ENCODE measurements around the gene GRIN2A. TPM values are rescaled to one million over a fixed set of nuclear protein-coding genes. Genes with fewer than 3 reads are reported as not detected.

Gene GRIN2A
- total and polyA plus RNA-seq, 12 donors: 0.07 to 1.2 (median 0.32) TPM; not detected in 2

- intact Hi-C loops (cut with DNase I): no loop called here
- Histone ChIP-seq H3K36me3 (replicated peaks in 1 of 2) (no peaks in the 10 kb centered on the region), H3K4me3 (no peak overlapping the region), H3K4me1 (replicated peaks in 1 of 2) (no peaks in the 10 kb centered on the region), H3K27me3 (no peaks in the 10 kb centered on the region), H3K27ac (no peak overlapping the region), H3K9me3 (replicated peaks in 1 of 3) (no peaks in the 10 kb centered on the region)
- 74 to 83% (median 77%) methylated on average over 8 of the region's 8 CpGs for WGBS, 4 donors
- no peak for TF ChIP-seq CTCF (IDR thresholded peaks at IDR 0.05)
- no peak for TF ChIP-seq POLR2A (IDR thresholded peaks at IDR 0.05)
- no peak for DNase-seq
Measured at GRCh38 chr16:9859701-9860327, 322.4 kb downstream of the GRIN2A start.

GRCh38 chr16:9854675-9855074, 327.6 kb downstream of the GRIN2A start:
- no peaks in the 10 kb centered on the region for H3K36me3 ChIP-seq (replicated peaks in 1 of 2)
- TF ChIP-seq POLR2A (IDR thresholded peaks at IDR 0.05) (no peak), CTCF (IDR thresholded peaks at IDR 0.05) (no peak)
- no peak overlapping the region for H3K27ac ChIP-seq
- H3K4me1 ChIP-seq (replicated peaks in 1 of 2): no peaks in the 10 kb centered on the region
- 31 to 70% (median 57%) methylated on average over 2 of the region's 2 CpGs for WGBS, 4 donors
- no peak for DNase-seq
- no peak overlapping the region for H3K4me3 ChIP-seq
- H3K27me3 ChIP-seq: no peaks in the 10 kb centered on the region
- no peaks in the 10 kb centered on the region for H3K9me3 ChIP-seq (replicated peaks in 1 of 3)
- intact Hi-C loops (cut with DNase I): no loop called here

- no peaks in the 10 kb centered on the region for H3K36me3 ChIP-seq (replicated peaks in 1 of 2)
- DNase-seq: no peak
- intact Hi-C loops (cut with DNase I): no loop called here
- no peaks in the 10 kb centered on the region for H3K4me1 ChIP-seq (replicated peaks in 1 of 2)
- TF ChIP-seq POLR2A (IDR thresholded peaks at IDR 0.05): no peak
- H3K27me3 ChIP-seq: no peaks in the 10 kb centered on the region
- H3K4me3 ChIP-seq: no peak overlapping the region
- H3K27ac ChIP-seq: no peak overlapping the region
- 72 to 83% (median 77%) methylated on average over 5 of the region's 5 CpGs for WGBS, 4 donors
- no peaks in the 10 kb centered on the region for H3K9me3 ChIP-seq (replicated peaks in 1 of 3)
Measured at GRCh38 chr16:9852003-9852402, 330.2 kb downstream of the GRIN2A start.

GRCh38 chr16:9850817-9851216, 331.4 kb downstream of the GRIN2A start:
- 38 to 50% (median 43%) methylated on average over 9 of the region's 9 CpGs for WGBS, 4 donors
- Histone ChIP-seq H3K27ac (no peak overlapping the region), H3K36me3 (replicated peaks in 1 of 2) (no peaks in the 10 kb centered on the region), H3K27me3 (no peaks in the 10 kb centered on the region), H3K4me3 (no peak overlapping the region), H3K9me3 (replicated peaks in 1 of 3) (no peaks in the 10 kb centered on the region), H3K4me1 (replicated peaks in 1 of 2) (peaks cover 0 to 6% of the 10 kb centered on the region in 2 donors)
- no peak for DNase-seq
- no peak for TF ChIP-seq POLR2A (IDR thresholded peaks at IDR 0.05)
- no peak for TF ChIP-seq CTCF (IDR thresholded peaks at IDR 0.05)
- intact Hi-C loops (cut with DNase I): no loop called here

- H3K27me3 ChIP-seq: no peaks in the 10 kb centered on the region
- TF ChIP-seq CTCF (IDR thresholded peaks at IDR 0.05) (no peak), POLR2A (IDR thresholded peaks at IDR 0.05) (no peak)
- WGBS, 4 donors: 77 to 85% (median 82%) methylated on average over 18 to 20 of the region's 20 CpGs
- no peaks in the 10 kb centered on the region for H3K36me3 ChIP-seq (replicated peaks in 1 of 2)
- H3K9me3 ChIP-seq (replicated peaks in 1 of 3): no peaks in the 10 kb centered on the region
- no peak overlapping the region for H3K27ac ChIP-seq
- H3K4me3 ChIP-seq: no peak overlapping the region
- DNase-seq: no peak
- H3K4me1 ChIP-seq (replicated peaks in 1 of 2): peaks cover 0 to 8% of the 10 kb centered on the region in 2 donors
- intact Hi-C loops (cut with DNase I): no loop called here
Measured at GRCh38 chr16:9849697-9850245, 332.5 kb downstream of the GRIN2A start.

Measured in adrenal gland (tissue), 12 donors.